ENCODE measurements around the gene LHPP. TPM values are rescaled to one million over a fixed set of nuclear protein-coding genes. Genes with fewer than 3 reads are reported as not detected.

LHPP gene
- total RNA-seq, 1 donor from 2014 or later: 24.5 TPM

DNA sequence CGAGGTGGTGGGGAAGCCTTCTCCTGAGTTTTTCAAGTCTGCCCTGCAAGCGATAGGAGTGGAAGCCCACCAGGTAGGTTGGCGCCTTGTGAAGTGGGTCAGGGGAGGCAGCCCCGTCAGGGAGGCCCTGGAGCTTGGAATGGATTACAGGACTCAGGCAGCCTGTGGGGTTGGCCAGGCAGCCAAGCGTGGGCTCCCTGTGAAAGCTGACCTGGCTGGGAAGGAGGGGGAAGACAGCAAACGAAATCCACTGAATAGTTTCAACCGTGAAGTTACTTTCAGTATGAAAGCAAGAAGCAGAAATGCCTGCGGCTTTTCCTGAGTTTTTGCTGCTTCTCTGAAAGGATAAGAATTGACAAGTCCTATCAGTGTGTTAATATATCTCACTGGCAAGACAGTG, 36.4 kb downstream of the LHPP start:
- H3K79me2 ChIP-seq (ENCODE audit: low read depth): no peaks in the 10 kb centered on the region
- Mint-ChIP-seq H3K9me3 (peaks cover 11% of the 10 kb centered on the region), H3K4me3 (no peak overlapping the region), H3K4me1 (peaks cover 24% of the 10 kb centered on the region), H3K36me3 (peaks cover 15% of the 10 kb centered on the region), H3K27me3 (ENCODE audit: insufficient read depth, low read depth) (peaks cover 5% of the 10 kb centered on the region), H3K27ac (peak overlapping the region; percentile 76)
- H3K36me3 ChIP-seq: peaks cover 7% of the 10 kb centered on the region
- peaks cover 6% of the 10 kb centered on the region for H3K9me3 ChIP-seq (ENCODE audit: low read depth)
- H3K27ac ChIP-seq: no peak overlapping the region
- peaks cover 25% of the 10 kb centered on the region for H3K4me1 ChIP-seq
- no peak for DNase-seq (ENCODE audit: low spot score)
- H4K20me1 ChIP-seq (ENCODE audit: low read depth): no peaks in the 10 kb centered on the region
- no peaks in the 10 kb centered on the region for H3K27me3 ChIP-seq
- H3K4me2 ChIP-seq: no peak overlapping the region
- TF ChIP-seq, protein P1, sequence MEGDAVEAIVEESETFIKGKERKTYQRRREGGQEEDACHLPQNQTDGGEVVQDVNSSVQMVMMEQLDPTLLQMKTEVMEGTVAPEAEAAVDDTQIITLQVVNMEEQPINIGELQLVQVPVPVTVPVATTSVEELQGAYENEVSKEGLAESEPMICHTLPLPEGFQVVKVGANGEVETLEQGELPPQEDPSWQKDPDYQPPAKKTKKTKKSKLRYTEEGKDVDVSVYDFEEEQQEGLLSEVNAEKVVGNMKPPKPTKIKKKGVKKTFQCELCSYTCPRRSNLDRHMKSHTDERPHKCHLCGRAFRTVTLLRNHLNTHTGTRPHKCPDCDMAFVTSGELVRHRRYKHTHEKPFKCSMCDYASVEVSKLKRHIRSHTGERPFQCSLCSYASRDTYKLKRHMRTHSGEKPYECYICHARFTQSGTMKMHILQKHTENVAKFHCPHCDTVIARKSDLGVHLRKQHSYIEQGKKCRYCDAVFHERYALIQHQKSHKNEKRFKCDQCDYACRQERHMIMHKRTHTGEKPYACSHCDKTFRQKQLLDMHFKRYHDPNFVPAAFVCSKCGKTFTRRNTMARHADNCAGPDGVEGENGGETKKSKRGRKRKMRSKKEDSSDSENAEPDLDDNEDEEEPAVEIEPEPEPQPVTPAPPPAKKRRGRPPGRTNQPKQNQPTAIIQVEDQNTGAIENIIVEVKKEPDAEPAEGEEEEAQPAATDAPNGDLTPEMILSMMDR (IDR thresholded peaks at IDR 0.05): no peak
- no peak for TF ChIP-seq EZH2 (IDR thresholded peaks at IDR 0.05)
- no peak for TF ChIP-seq EZH2phosphoT487 (IDR thresholded peaks at IDR 0.05)
- no peak overlapping the region for H3K9ac ChIP-seq
- peaks cover 4% of the 10 kb centered on the region for H3F3A ChIP-seq (ENCODE audit: low read depth)
- no peak overlapping the region for H2AFZ ChIP-seq (replicated peaks)
- no peak overlapping the region for H3K4me3 ChIP-seq

DNA sequence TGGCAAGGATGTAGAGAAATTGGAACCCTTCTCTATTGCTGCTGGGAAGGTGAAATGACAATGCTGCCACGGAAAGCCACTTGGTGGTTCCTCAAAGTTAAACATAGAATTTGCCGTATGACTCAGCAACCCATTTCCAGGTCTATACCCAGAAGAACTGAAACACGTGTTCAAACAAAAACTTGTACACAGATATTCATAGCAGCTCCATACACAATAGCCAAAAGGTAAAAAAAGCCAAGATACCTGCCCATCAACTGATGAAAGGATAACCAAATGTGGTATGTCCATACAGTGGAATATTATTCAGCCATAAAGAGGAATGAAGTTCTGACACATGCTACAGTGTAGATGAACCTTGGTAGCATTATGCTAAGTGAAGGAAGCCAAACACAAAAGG, 39.1 kb downstream of the LHPP start:
- no peak overlapping the region for H3K9ac ChIP-seq
- H3K36me3 ChIP-seq: peaks cover 7% of the 10 kb centered on the region
- no peaks in the 10 kb centered on the region for H3K79me2 ChIP-seq (ENCODE audit: low read depth)
- peaks cover 13% of the 10 kb centered on the region for H3F3A ChIP-seq (ENCODE audit: low read depth)
- Mint-ChIP-seq H3K36me3 (peaks cover 15% of the 10 kb centered on the region), H3K27ac (no peak overlapping the region), H3K4me1 (peaks cover 11% of the 10 kb centered on the region), H3K4me3 (no peak overlapping the region), H3K9me3 (peaks cover 11% of the 10 kb centered on the region), H3K27me3 (ENCODE audit: insufficient read depth, low read depth) (peaks cover 5% of the 10 kb centered on the region)
- H3K9me3 ChIP-seq (ENCODE audit: low read depth): peaks cover 6% of the 10 kb centered on the region
- H3K4me3 ChIP-seq: no peak overlapping the region
- H3K4me2 ChIP-seq: no peak overlapping the region
- H3K27ac ChIP-seq: no peak overlapping the region
- H3K4me1 ChIP-seq: peaks cover 16% of the 10 kb centered on the region
- DNase-seq (ENCODE audit: low spot score): no peak
- TF ChIP-seq EZH2 (IDR thresholded peaks at IDR 0.05) (no peak), EZH2phosphoT487 (IDR thresholded peaks at IDR 0.05) (no peak)
- TF ChIP-seq, protein P1 (IDR thresholded peaks at IDR 0.05): no peak
- H4K20me1 ChIP-seq (ENCODE audit: low read depth): no peaks in the 10 kb centered on the region
- H2AFZ ChIP-seq (replicated peaks): no peak overlapping the region
- no peaks in the 10 kb centered on the region for H3K27me3 ChIP-seq

DNA sequence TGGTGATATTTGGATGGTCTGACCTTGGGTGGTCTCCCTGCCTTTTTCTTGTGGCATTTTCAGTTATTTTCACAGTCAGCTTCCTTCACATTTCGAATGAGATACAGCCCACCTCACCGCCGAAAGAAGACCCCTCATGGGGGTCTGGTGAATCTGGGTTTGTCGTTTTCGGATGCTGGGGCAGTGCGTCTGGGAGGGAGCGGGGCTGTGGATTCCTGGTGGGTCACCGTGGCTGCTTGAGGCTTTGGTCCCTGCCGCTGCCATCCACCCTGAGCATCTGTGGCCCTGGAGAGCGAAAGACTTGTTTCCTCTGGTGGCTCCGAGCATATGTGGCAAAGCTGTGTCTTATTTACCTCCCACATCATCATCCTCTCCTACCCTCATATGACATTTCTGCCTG, 43.1 kb downstream of the LHPP start:
- Histone ChIP-seq H3K4me3 (no peak overlapping the region), H3K9ac (no peak overlapping the region), H3K4me2 (no peak overlapping the region), H4K20me1 (ENCODE audit: low read depth) (no peaks in the 10 kb centered on the region), H3K36me3 (peaks cover 7% of the 10 kb centered on the region), H3F3A (ENCODE audit: low read depth) (peaks cover 8% of the 10 kb centered on the region), H3K4me1 (no peaks in the 10 kb centered on the region), H3K9me3 (ENCODE audit: low read depth) (peaks cover 6% of the 10 kb centered on the region), H2AFZ (replicated peaks) (no peak overlapping the region), H3K79me2 (ENCODE audit: low read depth) (no peaks in the 10 kb centered on the region), H3K27ac (no peak overlapping the region), H3K27me3 (no peaks in the 10 kb centered on the region)
- no peak overlapping the region for H3K4me3 Mint-ChIP-seq
- H3K9me3 Mint-ChIP-seq: peaks cover 11% of the 10 kb centered on the region
- TF ChIP-seq EZH2 (IDR thresholded peaks at IDR 0.05) (no peak), EZH2phosphoT487 (IDR thresholded peaks at IDR 0.05) (no peak)
- TF ChIP-seq, protein P1 (IDR thresholded peaks at IDR 0.05): no peak
- H3K27ac Mint-ChIP-seq: no peak overlapping the region
- H3K27me3 Mint-ChIP-seq (ENCODE audit: insufficient read depth, low read depth): peaks cover 4% of the 10 kb centered on the region
- peaks cover 2% of the 10 kb centered on the region for H3K4me1 Mint-ChIP-seq
- no peak for DNase-seq (ENCODE audit: low spot score)
- peaks cover 15% of the 10 kb centered on the region for H3K36me3 Mint-ChIP-seq

Data from neural progenitor cell (in vitro differentiated cells).